ENCODE results near the gene COMMD1. TPM values are rescaled to one million over a fixed set of nuclear protein-coding genes. Genes with fewer than 3 reads are reported as not detected.
"Not testable (repeated sequence)": the region's sequence is repeated elsewhere in the genome, so short reads cannot be mapped to it uniquely, and the experiment has no call there.

The COMMD1 gene
- 60.7 and 126 TPM in 2 replicates for total RNA-seq (ENCODE audit: low replicate concordance)

DNA sequence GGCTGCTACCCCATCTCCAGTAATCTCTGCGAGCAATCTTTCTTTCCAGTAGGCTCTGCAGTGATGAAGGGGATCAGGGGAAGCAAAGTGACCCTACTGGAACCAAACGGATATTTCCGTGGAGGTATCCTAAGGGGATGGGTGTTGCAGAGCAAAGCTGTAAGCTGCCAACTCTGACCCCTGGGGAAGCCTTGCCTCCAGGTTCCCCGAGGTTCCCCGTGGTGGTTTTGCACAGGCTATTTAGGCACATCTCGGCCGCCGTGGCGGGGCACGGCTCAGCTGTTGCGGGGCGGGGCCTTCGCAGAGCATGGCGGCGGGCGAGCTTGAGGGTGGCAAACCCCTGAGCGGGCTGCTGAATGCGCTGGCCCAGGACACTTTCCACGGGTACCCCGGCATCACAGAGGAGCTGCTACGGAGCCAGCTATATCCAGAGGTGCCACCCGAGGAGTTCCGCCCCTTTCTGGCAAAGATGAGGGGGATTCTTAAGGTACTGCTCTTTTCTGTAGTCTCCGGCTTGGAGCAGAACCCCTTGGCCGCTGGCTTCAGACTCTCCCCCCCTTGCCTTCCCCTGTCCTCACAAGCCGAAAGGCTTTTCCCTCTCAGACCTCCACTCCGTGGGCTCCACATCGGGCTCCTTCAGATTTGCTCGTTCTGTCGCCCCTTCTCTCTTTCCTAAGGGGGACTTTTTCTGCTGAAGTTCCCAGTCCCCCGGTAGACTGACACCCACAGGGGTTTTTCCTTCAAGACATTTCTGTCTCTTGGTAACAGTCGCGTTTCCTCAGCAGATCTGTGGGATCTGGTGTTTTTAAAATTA, at the start of gene COMMD1:
Gene COMMD1 (plus strand): TSS at position 303 of the 814 bp plus-strand sequence. CDS start 5 bp downstream, at position 308.
- TF ChIP-seq, protein P1, sequence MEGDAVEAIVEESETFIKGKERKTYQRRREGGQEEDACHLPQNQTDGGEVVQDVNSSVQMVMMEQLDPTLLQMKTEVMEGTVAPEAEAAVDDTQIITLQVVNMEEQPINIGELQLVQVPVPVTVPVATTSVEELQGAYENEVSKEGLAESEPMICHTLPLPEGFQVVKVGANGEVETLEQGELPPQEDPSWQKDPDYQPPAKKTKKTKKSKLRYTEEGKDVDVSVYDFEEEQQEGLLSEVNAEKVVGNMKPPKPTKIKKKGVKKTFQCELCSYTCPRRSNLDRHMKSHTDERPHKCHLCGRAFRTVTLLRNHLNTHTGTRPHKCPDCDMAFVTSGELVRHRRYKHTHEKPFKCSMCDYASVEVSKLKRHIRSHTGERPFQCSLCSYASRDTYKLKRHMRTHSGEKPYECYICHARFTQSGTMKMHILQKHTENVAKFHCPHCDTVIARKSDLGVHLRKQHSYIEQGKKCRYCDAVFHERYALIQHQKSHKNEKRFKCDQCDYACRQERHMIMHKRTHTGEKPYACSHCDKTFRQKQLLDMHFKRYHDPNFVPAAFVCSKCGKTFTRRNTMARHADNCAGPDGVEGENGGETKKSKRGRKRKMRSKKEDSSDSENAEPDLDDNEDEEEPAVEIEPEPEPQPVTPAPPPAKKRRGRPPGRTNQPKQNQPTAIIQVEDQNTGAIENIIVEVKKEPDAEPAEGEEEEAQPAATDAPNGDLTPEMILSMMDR (IDR thresholded peaks at IDR 0.05; ENCODE audit: insufficient read depth, low read length), result no peak
- H3K4me3 ChIP-seq (ENCODE audit: low read depth, low read length), result peak within 1 kb of the TSS; percentile 95
- peak; percentile 60 for DNase-seq (ENCODE audit: low read depth)

DNA sequence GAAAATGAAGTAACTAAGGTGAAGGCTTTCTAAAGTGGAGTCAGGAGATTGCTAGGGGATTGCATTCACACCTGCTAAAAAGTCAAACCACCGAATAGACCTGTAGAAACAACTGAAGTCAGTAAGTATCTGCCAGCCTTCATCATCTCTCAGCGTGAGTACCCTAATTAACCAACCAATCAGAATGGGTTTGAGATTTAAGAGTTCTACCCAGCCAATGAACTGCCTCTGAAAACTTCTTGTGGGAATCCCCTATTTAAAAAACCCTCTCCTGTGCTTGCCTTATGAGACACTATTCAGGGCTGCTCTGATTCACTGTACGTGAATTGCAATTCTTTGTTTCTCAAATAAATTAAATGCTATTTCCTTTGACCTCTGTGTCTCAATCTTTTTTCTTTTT, 48.2 kb upstream of the COMMD1 start:
- H3K4me3 ChIP-seq (ENCODE audit: low read depth, low read length), result no peak overlapping the region
- TF ChIP-seq, protein P1 (IDR thresholded peaks at IDR 0.05; ENCODE audit: insufficient read depth, low read length), result no peak
- DNase-seq (ENCODE audit: low read depth), result no peak

DNA sequence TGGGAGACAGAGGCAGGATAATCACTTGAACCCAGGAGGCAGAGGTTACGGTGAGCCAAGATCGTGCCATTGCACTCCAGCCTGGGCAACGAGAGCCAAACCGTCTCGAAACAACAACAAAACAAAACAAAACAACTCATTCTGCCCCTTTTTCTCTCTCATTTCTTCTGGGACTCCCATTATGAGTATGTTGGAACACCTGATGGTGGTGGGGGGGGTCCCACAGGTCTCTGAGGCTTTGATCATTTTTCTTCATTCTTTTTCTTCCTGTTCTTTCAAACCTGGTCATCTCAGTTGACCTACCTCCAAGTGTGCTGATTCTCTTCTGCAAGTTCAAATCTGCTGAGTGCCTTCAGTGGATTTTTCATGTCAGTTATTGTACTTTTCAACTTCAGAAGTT, 43.4 kb upstream of the COMMD1 start:
- H3K4me3 ChIP-seq (ENCODE audit: low read depth, low read length), result no peak overlapping the region
- TF ChIP-seq, protein P1 (IDR thresholded peaks at IDR 0.05; ENCODE audit: insufficient read depth, low read length), result no peak
- no peak for DNase-seq (ENCODE audit: low read depth)

DNA sequence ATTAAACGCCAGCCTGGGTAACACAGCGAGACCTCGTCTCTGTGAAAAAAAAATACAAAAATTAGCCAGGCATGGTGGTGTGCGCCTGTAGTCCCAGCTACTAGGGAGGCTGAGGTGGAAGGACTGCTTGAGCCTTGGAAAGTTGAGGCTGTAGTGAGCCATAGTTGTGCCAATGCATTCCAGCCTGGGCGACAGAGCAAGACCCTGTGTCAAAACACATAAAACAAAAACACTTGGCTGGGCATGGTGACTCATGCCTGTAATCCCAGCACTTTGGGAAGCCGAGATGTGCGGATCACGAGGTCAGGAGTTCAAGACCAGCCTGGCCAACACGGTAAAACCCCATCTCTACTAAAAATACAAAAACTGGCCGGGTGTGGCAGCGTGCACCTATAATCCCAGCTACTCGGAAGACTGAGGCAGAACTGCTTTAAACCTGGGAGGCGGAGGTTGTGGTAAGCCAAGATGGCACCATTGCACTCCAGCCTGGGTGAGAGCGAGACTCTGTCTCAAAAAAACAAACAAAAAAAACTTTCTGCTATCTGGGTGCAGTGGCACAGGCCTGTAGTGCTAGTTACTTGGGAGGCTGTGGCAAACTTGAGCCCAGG, 38.9 kb upstream of the COMMD1 start:
- not testable (repeated sequence) for DNase-seq (ENCODE audit: low read depth)

DNA sequence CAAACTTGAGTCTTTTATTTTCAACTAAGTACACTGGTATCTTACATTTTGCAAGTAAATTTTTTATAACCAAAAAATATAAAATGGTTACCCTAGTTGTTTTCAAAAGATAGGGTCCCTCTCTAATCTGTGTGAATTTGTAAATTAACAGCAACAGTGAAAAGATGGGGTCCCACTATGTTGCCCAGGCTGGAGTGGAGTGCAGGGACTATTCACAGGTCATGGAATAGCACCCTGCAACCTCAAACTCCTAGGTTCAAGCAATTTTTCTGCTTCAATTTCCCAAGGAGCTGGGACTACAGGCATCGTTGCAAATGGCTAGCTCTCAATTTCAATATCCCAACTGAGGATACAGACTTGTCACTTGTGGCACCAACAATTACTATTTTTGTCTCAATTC, 29.1 kb upstream of the COMMD1 start:
- TF ChIP-seq, protein P1 (IDR thresholded peaks at IDR 0.05; ENCODE audit: insufficient read depth, low read length), result no peak
- DNase-seq (ENCODE audit: low read depth), result no peak
- no peak overlapping the region for H3K4me3 ChIP-seq (ENCODE audit: low read depth, low read length)

More for the DNA sequence above, 38.9 kb upstream of the COMMD1 start:
- not testable (repeated sequence) for H3K4me3 ChIP-seq (ENCODE audit: low read depth, low read length)

DNA sequence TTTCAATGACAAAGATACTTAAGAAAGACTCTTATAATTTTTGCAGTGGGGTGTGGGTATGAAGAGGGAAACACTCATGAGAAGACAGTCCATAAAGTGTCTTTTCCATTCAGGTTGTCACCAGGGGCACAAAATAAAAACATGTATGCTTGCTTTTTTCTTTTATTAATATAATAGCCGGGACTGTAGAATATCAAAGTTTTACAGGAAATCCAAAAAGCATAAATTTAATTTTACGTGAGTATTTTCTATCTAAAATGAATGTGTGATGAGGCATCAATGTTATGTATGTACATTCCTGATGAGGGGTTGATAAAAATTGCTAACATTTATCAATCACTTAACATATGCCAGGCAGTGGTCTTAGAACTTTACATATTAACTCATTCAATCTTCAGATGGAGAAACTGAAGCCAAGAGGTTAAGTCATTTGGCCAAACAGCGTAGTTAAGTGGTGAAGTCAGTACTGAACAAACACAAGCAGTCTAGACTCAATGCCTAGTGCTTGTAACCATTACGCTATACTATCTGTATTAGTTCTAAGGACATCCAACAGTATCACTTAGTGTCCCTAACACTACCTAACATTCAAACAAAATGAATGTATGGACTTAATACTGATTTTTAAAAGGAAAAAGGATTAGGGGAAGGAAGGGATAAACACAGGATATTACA, 27.8 kb upstream of the COMMD1 start:
- no peak overlapping the region for H3K4me3 ChIP-seq (ENCODE audit: low read depth, low read length)
- TF ChIP-seq, protein P1 (IDR thresholded peaks at IDR 0.05; ENCODE audit: insufficient read depth, low read length), result no peak

DNA sequence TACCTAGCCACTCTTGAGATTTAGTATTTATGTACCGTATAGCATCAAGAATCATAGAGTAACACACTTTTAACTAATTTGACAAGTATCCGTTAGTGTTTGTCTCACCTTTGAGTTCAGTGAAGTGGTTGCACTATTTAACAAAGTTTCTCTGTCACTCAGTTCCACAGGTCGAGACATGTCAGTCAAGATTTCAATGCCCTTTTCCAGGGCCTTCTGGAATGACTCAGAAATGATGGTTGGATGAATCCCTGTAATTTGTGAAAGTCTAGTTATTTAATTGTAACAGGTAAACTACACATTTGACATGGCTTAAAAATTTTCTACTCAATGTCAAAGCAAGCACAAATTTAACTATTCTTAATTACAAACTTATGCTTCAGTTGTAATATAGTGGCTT, 26.7 kb upstream of the COMMD1 start:
- DNase-seq (ENCODE audit: low read depth), result no peak
- TF ChIP-seq, protein P1 (IDR thresholded peaks at IDR 0.05; ENCODE audit: insufficient read depth, low read length), result no peak

More for the DNA sequence above, 27.8 kb upstream of the COMMD1 start:
- no peak for DNase-seq (ENCODE audit: low read depth)

DNA sequence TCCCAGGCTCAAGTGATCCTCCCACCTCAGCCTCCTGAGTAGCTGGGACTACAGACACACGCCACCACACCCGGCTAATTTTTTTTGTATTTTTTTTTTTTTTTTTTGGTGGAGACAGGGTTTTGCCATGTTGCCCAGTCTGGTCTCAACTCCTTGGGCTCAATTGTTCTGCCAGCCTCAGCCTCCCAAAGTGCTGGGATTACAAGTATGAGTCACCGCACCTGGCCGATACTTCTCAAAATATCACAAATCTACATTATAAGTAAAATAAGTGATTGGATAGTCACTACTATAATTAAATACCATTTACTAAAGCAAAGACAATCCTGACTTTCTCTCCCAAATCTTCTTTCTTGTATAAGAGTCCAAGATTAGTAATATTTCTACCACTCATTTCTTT, 26.1 kb upstream of the COMMD1 start:
- H3K4me3 ChIP-seq (ENCODE audit: low read depth, low read length); DNase-seq (ENCODE audit: low read depth): not testable (repeated sequence)

More for the DNA sequence above, 26.7 kb upstream of the COMMD1 start:
- H3K4me3 ChIP-seq (ENCODE audit: low read depth, low read length), result no peak overlapping the region
